WTC11 (cell line): ENCODE measurements around the gene OSBPL10. TPM values are rescaled to one million over a fixed set of nuclear protein-coding genes. Genes with fewer than 3 reads are reported as not detected.

Experiments
- ATAC-seq: fragments of 200-7000 bp; cut with Tn5 transposase; 2 replicates; pipeline ENCODE4 v1.10.0; 2021; ENCODE audit warnings: mild to moderate bottlenecking, moderate library complexity
- CTCF ChIA-PET: fragments of 300-600 bp; sonication (Branson Sonifier 250); formaldehyde crosslinking; loops from one replicate; lab custom pipeline; 2021; ENCODE audit warnings: antibody characterized with exemption; lab: Charles Lee
- POLR2A ChIA-PET: fragments of 350-600 bp; sonication (Branson Sonifier 250); formaldehyde crosslinking; loops from one replicate; lab custom pipeline; 2021; ENCODE audit warnings: antibody characterized with exemption; lab: Charles Lee
- DNase-seq: peaks from one replicate; pipeline ENCODE4 v3.0.0; 2021; ENCODE audit warnings: low spot score
- H3K27ac Mint-ChIP-seq: 2 replicates; pipeline ENCODE4 v1.8.0; 2021; ENCODE audit warnings: mixed read lengths
- H3K27me3 Mint-ChIP-seq: 2 replicates; pipeline ENCODE4 v1.8.0; 2021; ENCODE audit warnings: low read depth, mild to moderate bottlenecking, moderate library complexity, mixed read lengths
- H3K36me3 Mint-ChIP-seq: 2 replicates; pipeline ENCODE4 v1.8.0; 2021; ENCODE audit warnings: mixed read lengths
- H3K4me1 Mint-ChIP-seq: 2 replicates; pipeline ENCODE4 v1.8.0; 2022; ENCODE audit warnings: mixed read lengths
- H3K4me3 Mint-ChIP-seq: 2 replicates; pipeline ENCODE4 v1.8.0; 2021; ENCODE audit warnings: mild to moderate bottlenecking, moderate library complexity, mixed read lengths
- H3K9me3 Mint-ChIP-seq: 2 replicates; pipeline ENCODE4 v1.8.0; 2021; ENCODE audit warnings: mixed read lengths
- AFF4 ChIP-seq: sonication (generic); formaldehyde crosslinking; IDR thresholded peaks from 2 replicates; pipeline ENCODE4 v1.8.1; 2023; ENCODE audit warnings: mild to moderate bottlenecking, missing genetic modification reagents, borderline replicate concordance
- ATF2 ChIP-seq: sonication (generic); formaldehyde crosslinking; IDR thresholded peaks from 2 replicates; pipeline ENCODE4 v1.8.1; 2022; ENCODE audit warnings: low read depth, missing genetic modification reagents, borderline replicate concordance
- FOXJ3 ChIP-seq: sonication (generic); formaldehyde crosslinking; IDR thresholded peaks from 2 replicates; pipeline ENCODE4 v1.9.0; 2021; ENCODE audit warnings: missing genetic modification reagents, mild to moderate bottlenecking, borderline replicate concordance
- FOXK1 ChIP-seq: sonication (generic); formaldehyde crosslinking; IDR thresholded peaks from 2 replicates; pipeline ENCODE4 v1.8.0; 2022; ENCODE audit warnings: mild to moderate bottlenecking, moderate library complexity, missing genetic modification reagents
- JAZF1 ChIP-seq: fragments of 250-450 bp; sonication (Bioruptor Pico); IDR thresholded peaks from 2 replicates; pipeline ENCODE4 v1.9.0; 2021; ENCODE audit warnings: moderate library complexity, mild to moderate bottlenecking, inconsistent platforms
- KAT7 ChIP-seq: sonication (generic); formaldehyde crosslinking; IDR thresholded peaks from 2 replicates; pipeline ENCODE4 v1.8.1; 2023; ENCODE audit warnings: missing genetic modification reagents, mild to moderate bottlenecking, borderline replicate concordance
- MAX ChIP-seq: sonication (generic); formaldehyde crosslinking; IDR thresholded peaks from 2 replicates; pipeline ENCODE4 v1.8.0; 2022; ENCODE audit warnings: mild to moderate bottlenecking, missing genetic modification reagents
- MXD4 ChIP-seq: fragments of 250-450 bp; sonication (Bioruptor Pico); IDR thresholded peaks from 2 replicates; pipeline ENCODE4 v1.8.0; 2021; ENCODE audit warnings: mild to moderate bottlenecking, moderate library complexity, borderline replicate concordance
- MYBL2 ChIP-seq: sonication (generic); formaldehyde crosslinking; IDR thresholded peaks from 2 replicates; pipeline ENCODE4 v1.8.1; 2023; ENCODE audit warnings: mild to moderate bottlenecking, moderate library complexity, missing genetic modification reagents
- NR2C2 ChIP-seq: sonication (generic); formaldehyde crosslinking; IDR thresholded peaks from 2 replicates; pipeline ENCODE4 v1.8.0; 2022; ENCODE audit warnings: mild to moderate bottlenecking, missing genetic modification reagents
- SMAD4 ChIP-seq: sonication (generic); formaldehyde crosslinking; IDR thresholded peaks from 2 replicates; pipeline ENCODE4 v1.8.0; 2022; ENCODE audit warnings: mild to moderate bottlenecking, missing genetic modification reagents
- SOX15 ChIP-seq: fragments of 250-450 bp; sonication (Bioruptor Pico); IDR thresholded peaks from 2 replicates; pipeline ENCODE4 v1.9.0; 2021; ENCODE audit warnings: mild to moderate bottlenecking
- TP53 ChIP-seq: sonication (generic); formaldehyde crosslinking; IDR thresholded peaks from 2 replicates; pipeline ENCODE4 v1.8.1; 2023; ENCODE audit warnings: mild to moderate bottlenecking, missing genetic modification reagents
- ZNF317 ChIP-seq: sonication (generic); formaldehyde crosslinking; IDR thresholded peaks from 2 replicates; pipeline ENCODE4 v1.8.1; 2023; ENCODE audit warnings: low read depth, mild to moderate bottlenecking, moderate library complexity, missing genetic modification reagents, borderline replicate concordance
- ZNF416 ChIP-seq: fragments of 250-450 bp; sonication (Bioruptor Pico); IDR thresholded peaks from 2 replicates; pipeline ENCODE4 v1.9.0; 2021; ENCODE audit warnings: mild to moderate bottlenecking, inconsistent platforms
- ZNF423 ChIP-seq: fragments of 250-450 bp; sonication (Bioruptor Pico); IDR thresholded peaks from 2 replicates; pipeline ENCODE4 v2.1.2; 2022; ENCODE audit warnings: mild to moderate bottlenecking, moderate library complexity
- ZNF512 ChIP-seq: sonication (generic); formaldehyde crosslinking; IDR thresholded peaks from 2 replicates; pipeline ENCODE4 v1.8.1; 2022; ENCODE audit warnings: missing genetic modification reagents, borderline replicate concordance
- total RNA-seq: library from RNA; stranded (reverse); gene quantifications from 3 replicates; pipeline ENCODE4 v1.2.3, GENCODE V29; 2021
- TF ChIP-seq, protein P1 (sequence below): sonication (generic); formaldehyde crosslinking; IDR thresholded peaks from 2 replicates; pipeline ENCODE4 v1.8.0; 2023; ENCODE audit warnings: mild to moderate bottlenecking, missing genetic modification reagents
- TF ChIP-seq, protein P2 (sequence below): sonication (generic); formaldehyde crosslinking; IDR thresholded peaks from 2 replicates; pipeline ENCODE4 v1.8.0; 2022; ENCODE audit warnings: mild to moderate bottlenecking, missing genetic modification reagents
- TF ChIP-seq, protein P3 (sequence below): fragments of 200-600 bp; IDR thresholded peaks from 2 replicates; pipeline ENCODE4 v1.8.0; 2022; ENCODE audit warnings: antibody characterized with exemption

Gene OSBPL10
- total RNA-seq, 1 experiment from 2014 or later, result 84.1 TPM

- TF ChIP-seq NR2C2 (CRISPR knock-in tag), result no peak
- TF ChIP-seq, protein P1, sequence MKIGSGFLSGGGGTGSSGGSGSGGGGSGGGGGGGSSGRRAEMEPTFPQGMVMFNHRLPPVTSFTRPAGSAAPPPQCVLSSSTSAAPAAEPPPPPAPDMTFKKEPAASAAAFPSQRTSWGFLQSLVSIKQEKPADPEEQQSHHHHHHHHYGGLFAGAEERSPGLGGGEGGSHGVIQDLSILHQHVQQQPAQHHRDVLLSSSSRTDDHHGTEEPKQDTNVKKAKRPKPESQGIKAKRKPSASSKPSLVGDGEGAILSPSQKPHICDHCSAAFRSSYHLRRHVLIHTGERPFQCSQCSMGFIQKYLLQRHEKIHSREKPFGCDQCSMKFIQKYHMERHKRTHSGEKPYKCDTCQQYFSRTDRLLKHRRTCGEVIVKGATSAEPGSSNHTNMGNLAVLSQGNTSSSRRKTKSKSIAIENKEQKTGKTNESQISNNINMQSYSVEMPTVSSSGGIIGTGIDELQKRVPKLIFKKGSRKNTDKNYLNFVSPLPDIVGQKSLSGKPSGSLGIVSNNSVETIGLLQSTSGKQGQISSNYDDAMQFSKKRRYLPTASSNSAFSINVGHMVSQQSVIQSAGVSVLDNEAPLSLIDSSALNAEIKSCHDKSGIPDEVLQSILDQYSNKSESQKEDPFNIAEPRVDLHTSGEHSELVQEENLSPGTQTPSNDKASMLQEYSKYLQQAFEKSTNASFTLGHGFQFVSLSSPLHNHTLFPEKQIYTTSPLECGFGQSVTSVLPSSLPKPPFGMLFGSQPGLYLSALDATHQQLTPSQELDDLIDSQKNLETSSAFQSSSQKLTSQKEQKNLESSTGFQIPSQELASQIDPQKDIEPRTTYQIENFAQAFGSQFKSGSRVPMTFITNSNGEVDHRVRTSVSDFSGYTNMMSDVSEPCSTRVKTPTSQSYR (CRISPR knock-in tag), result no peak
- no peak for TF ChIP-seq MYBL2
- no peak for TF ChIP-seq TP53 (CRISPR knock-in tag)
- no peak for TF ChIP-seq ZNF317 (CRISPR knock-in tag)
Measured at GRCh38 chr3:31707286-31707685, 273.8 kb downstream of the OSBPL10 start (continued).

DNA sequence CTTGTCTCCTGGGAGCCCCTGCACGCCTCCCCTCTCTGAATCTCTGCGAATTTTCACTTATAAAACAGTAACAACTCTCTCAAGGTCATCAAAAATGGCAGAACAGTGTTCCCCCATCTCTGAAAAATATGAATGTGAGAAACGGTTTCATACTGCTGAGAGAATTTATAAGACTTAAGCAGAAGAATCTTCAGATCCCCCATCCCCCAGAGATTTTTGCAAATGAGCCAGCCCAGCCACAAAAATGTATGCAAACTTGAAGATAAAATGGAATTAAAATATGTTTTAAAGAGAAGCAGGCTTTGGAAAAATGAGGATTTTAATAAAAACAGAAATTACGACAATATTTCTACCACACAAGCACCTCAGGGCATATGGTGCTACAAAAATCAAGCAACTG is 275.3 kb downstream of the OSBPL10 start:
- Mint-ChIP-seq H3K9me3 (no peaks in the 10 kb centered on the region), H3K27ac (no peak overlapping the region), H3K27me3 (no peaks in the 10 kb centered on the region), H3K4me1 (peaks cover 20% of the 10 kb centered on the region), H3K4me3 (no peak overlapping the region), H3K36me3 (peaks cover 17% of the 10 kb centered on the region)
- TF ChIP-seq JAZF1 (CRISPR knock-in tag), result no peak
- TF ChIP-seq, protein P2, sequence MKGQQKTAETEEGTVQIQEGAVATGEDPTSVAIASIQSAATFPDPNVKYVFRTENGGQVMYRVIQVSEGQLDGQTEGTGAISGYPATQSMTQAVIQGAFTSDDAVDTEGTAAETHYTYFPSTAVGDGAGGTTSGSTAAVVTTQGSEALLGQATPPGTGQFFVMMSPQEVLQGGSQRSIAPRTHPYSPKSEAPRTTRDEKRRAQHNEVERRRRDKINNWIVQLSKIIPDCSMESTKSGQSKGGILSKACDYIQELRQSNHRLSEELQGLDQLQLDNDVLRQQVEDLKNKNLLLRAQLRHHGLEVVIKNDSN (CRISPR knock-in tag), result no peak
- TF ChIP-seq FOXK1 (CRISPR knock-in tag), result no peak
- no peak for TF ChIP-seq FOXJ3 (CRISPR knock-in tag)
- TF ChIP-seq SOX15 (CRISPR knock-in tag), result no peak
- no peak for TF ChIP-seq ZNF512 (CRISPR knock-in tag)
- no peak for TF ChIP-seq AFF4
- TF ChIP-seq KAT7 (CRISPR knock-in tag), result no peak
- TF ChIP-seq ZNF423 (CRISPR knock-in tag), result no peak
- TF ChIP-seq MXD4 (CRISPR knock-in tag), result no peak
- no peak for TF ChIP-seq SMAD4 (CRISPR knock-in tag)
- no peak for TF ChIP-seq MYBL2
- no peak for TF ChIP-seq ZNF317 (CRISPR knock-in tag)
- no peak for TF ChIP-seq ZNF416 (CRISPR knock-in tag)
- TF ChIP-seq, protein P3, sequence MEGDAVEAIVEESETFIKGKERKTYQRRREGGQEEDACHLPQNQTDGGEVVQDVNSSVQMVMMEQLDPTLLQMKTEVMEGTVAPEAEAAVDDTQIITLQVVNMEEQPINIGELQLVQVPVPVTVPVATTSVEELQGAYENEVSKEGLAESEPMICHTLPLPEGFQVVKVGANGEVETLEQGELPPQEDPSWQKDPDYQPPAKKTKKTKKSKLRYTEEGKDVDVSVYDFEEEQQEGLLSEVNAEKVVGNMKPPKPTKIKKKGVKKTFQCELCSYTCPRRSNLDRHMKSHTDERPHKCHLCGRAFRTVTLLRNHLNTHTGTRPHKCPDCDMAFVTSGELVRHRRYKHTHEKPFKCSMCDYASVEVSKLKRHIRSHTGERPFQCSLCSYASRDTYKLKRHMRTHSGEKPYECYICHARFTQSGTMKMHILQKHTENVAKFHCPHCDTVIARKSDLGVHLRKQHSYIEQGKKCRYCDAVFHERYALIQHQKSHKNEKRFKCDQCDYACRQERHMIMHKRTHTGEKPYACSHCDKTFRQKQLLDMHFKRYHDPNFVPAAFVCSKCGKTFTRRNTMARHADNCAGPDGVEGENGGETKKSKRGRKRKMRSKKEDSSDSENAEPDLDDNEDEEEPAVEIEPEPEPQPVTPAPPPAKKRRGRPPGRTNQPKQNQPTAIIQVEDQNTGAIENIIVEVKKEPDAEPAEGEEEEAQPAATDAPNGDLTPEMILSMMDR, result no peak
- TF ChIP-seq ATF2, result no peak
- no peak for TF ChIP-seq MAX (CRISPR knock-in tag)
- ChIA-PET POLR2A (no interaction called here), CTCF (no interaction called here)
- no peak for ATAC-seq
- no peak for DNase-seq
